WTC11 (cell line): ENCODE results near the gene PPP1R9A. TPM values are rescaled to one million over a fixed set of nuclear protein-coding genes. Genes with fewer than 3 reads are reported as not detected.

Experiments used
- ATAC-seq: fragments of 200-7000 bp; cut with Tn5 transposase; 2 replicates; pipeline ENCODE4 v1.10.0; 2021; ENCODE audit warnings: mild to moderate bottlenecking, moderate library complexity
- CTCF ChIA-PET: fragments of 300-600 bp; sonication (Branson Sonifier 250); formaldehyde crosslinking; loops from one replicate; lab custom pipeline; 2021; ENCODE audit warnings: antibody characterized with exemption; lab: Charles Lee
- POLR2A ChIA-PET: fragments of 350-600 bp; sonication (Branson Sonifier 250); formaldehyde crosslinking; loops from one replicate; lab custom pipeline; 2021; ENCODE audit warnings: antibody characterized with exemption; lab: Charles Lee
- DNase-seq: peaks from one replicate; pipeline ENCODE4 v3.0.0; 2021; ENCODE audit warnings: low spot score
- H3K27ac Mint-ChIP-seq: 2 replicates; pipeline ENCODE4 v1.8.0; 2021; ENCODE audit warnings: mixed read lengths
- H3K27me3 Mint-ChIP-seq: 2 replicates; pipeline ENCODE4 v1.8.0; 2021; ENCODE audit warnings: low read depth, mild to moderate bottlenecking, moderate library complexity, mixed read lengths
- H3K36me3 Mint-ChIP-seq: 2 replicates; pipeline ENCODE4 v1.8.0; 2021; ENCODE audit warnings: mixed read lengths
- H3K4me1 Mint-ChIP-seq: 2 replicates; pipeline ENCODE4 v1.8.0; 2022; ENCODE audit warnings: mixed read lengths
- H3K4me3 Mint-ChIP-seq: 2 replicates; pipeline ENCODE4 v1.8.0; 2021; ENCODE audit warnings: mild to moderate bottlenecking, moderate library complexity, mixed read lengths
- H3K9me3 Mint-ChIP-seq: 2 replicates; pipeline ENCODE4 v1.8.0; 2021; ENCODE audit warnings: mixed read lengths
- ATF1 ChIP-seq: sonication (generic); formaldehyde crosslinking; IDR thresholded peaks from 2 replicates; pipeline ENCODE4 v1.8.1; 2023; ENCODE audit warnings: mild to moderate bottlenecking, moderate library complexity, missing genetic modification reagents
- ELF4 ChIP-seq: sonication (generic); formaldehyde crosslinking; IDR thresholded peaks from 2 replicates; pipeline ENCODE4 v1.8.1; 2022; ENCODE audit warnings: low read depth, mild to moderate bottlenecking, moderate library complexity, missing genetic modification reagents
- EMX1 ChIP-seq: fragments of 250-450 bp; sonication (Bioruptor Pico); IDR thresholded peaks from 2 replicates; pipeline ENCODE4 v1.8.0; 2021; ENCODE audit warnings: mild to moderate bottlenecking
- FOXP1 ChIP-seq: sonication (generic); formaldehyde crosslinking; IDR thresholded peaks from 2 replicates; pipeline ENCODE4 v1.8.0; 2022; ENCODE audit warnings: missing genetic modification reagents, mild to moderate bottlenecking, moderate library complexity, borderline replicate concordance
- FOXP4 ChIP-seq: sonication (generic); formaldehyde crosslinking; IDR thresholded peaks from 2 replicates; pipeline ENCODE4 v1.8.0; 2022; ENCODE audit warnings: mild to moderate bottlenecking, missing genetic modification reagents
- HMGA2 ChIP-seq: fragments of 250-450 bp; sonication (Bioruptor Pico); IDR thresholded peaks from 2 replicates; pipeline ENCODE4 v1.4.0; 2021; ENCODE audit warnings: mild to moderate bottlenecking, moderate library complexity
- IRF2 ChIP-seq: sonication (generic); formaldehyde crosslinking; IDR thresholded peaks from 2 replicates; pipeline ENCODE4 v1.8.0; 2022; ENCODE audit warnings: low read depth, missing genetic modification reagents, borderline replicate concordance
- MYBL2 ChIP-seq: sonication (generic); formaldehyde crosslinking; IDR thresholded peaks from 2 replicates; pipeline ENCODE4 v1.8.1; 2023; ENCODE audit warnings: mild to moderate bottlenecking, moderate library complexity, missing genetic modification reagents
- PRRX2 ChIP-seq: fragments of 250-450 bp; sonication (Bioruptor Pico); IDR thresholded peaks from 2 replicates; pipeline ENCODE4 v1.8.0; 2021; ENCODE audit warnings: mild to moderate bottlenecking
- TEAD4 ChIP-seq: sonication (generic); formaldehyde crosslinking; IDR thresholded peaks from 2 replicates; pipeline ENCODE4 v1.8.0; 2022; ENCODE audit warnings: mild to moderate bottlenecking, missing genetic modification reagents
- ZBTB21 ChIP-seq: sonication (generic); formaldehyde crosslinking; IDR thresholded peaks from 2 replicates; pipeline ENCODE4 v1.8.1; 2023; ENCODE audit warnings: mild to moderate bottlenecking, missing genetic modification reagents, borderline replicate concordance
- ZMAT4 ChIP-seq: fragments of 250-450 bp; sonication (Bioruptor Pico); IDR thresholded peaks from 2 replicates; pipeline ENCODE4 v1.9.0; 2021; ENCODE audit warnings: mild to moderate bottlenecking
- ZNF121 ChIP-seq: sonication (generic); formaldehyde crosslinking; IDR thresholded peaks from 2 replicates; pipeline ENCODE4 v1.8.0; 2023; ENCODE audit warnings: missing genetic modification reagents
- ZNF281 ChIP-seq: sonication (generic); formaldehyde crosslinking; IDR thresholded peaks from 2 replicates; pipeline ENCODE4 v1.8.0; 2023; ENCODE audit warnings: mild to moderate bottlenecking, missing genetic modification reagents
- ZNF425 ChIP-seq: fragments of 250-450 bp; sonication (Bioruptor Pico); conservative IDR thresholded peaks from 2 replicates; pipeline ENCODE4 v1.9.0; 2021; ENCODE audit warnings: mild to moderate bottlenecking
- ZNF671 ChIP-seq: fragments of 250-450 bp; sonication (Bioruptor Pico); IDR thresholded peaks from 2 replicates; pipeline ENCODE4 v1.8.0; 2021; ENCODE audit warnings: mild to moderate bottlenecking
- total RNA-seq: library from RNA; stranded (reverse); gene quantifications from 3 replicates; pipeline ENCODE4 v1.2.3, GENCODE V29; 2021
- TF ChIP-seq, protein P1 (sequence below): sonication (generic); formaldehyde crosslinking; IDR thresholded peaks from 2 replicates; pipeline ENCODE4 v1.8.0; 2022; ENCODE audit warnings: mild to moderate bottlenecking, missing genetic modification reagents
- TF ChIP-seq, protein P2 (sequence below): sonication (generic); formaldehyde crosslinking; IDR thresholded peaks from 2 replicates; pipeline ENCODE4 v1.8.1; 2022; ENCODE audit warnings: missing genetic modification reagents, borderline replicate concordance
- TF ChIP-seq, protein P3 (sequence below): fragments of 250-450 bp; sonication (Bioruptor Pico); IDR thresholded peaks from 2 replicates; pipeline ENCODE4 v1.9.0; 2021; ENCODE audit warnings: mild to moderate bottlenecking, borderline replicate concordance

Gene PPP1R9A
- total RNA-seq, 1 experiment from 2014 or later: 16.8 TPM

DNA sequence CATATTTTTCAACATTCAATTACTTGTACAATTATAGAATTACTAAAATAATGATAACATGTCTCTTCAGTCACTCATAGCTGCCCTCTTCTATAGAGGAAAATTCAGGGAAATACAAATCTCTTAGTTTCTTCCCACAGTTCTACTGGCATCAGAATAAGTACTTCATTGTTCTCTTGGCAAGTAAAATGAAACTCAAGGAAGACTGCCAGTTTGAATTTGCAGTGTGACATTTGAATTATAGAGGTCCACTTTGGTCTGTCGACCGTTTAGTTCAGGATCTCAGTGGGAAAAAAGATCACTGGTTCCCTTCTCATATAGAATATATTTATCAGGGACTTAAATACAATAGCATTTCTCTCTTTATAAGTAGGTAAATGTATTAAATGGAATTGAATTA lies 302.4 kb downstream of the PPP1R9A start:
- CTCF ChIA-PET: no interaction called here
- Mint-ChIP-seq H3K4me3 (no peak overlapping the region), H3K9me3 (peaks cover 5% of the 10 kb centered on the region; the same call in 1 of the 2 replicates), H3K4me1 (no peaks in the 10 kb centered on the region), H3K36me3 (no peaks in the 10 kb centered on the region), H3K27ac (no peak overlapping the region), H3K27me3 (no peaks in the 10 kb centered on the region)
- TF ChIP-seq ZNF281 (CRISPR knock-in tag) (no peak), ZMAT4 (no peak), FOXP4 (CRISPR knock-in tag) (no peak), HMGA2 (CRISPR knock-in tag) (no peak), ZBTB21 (CRISPR knock-in tag) (no peak), MYBL2 (no peak), TEAD4 (CRISPR knock-in tag) (no peak), PRRX2 (no peak), ZNF671 (CRISPR knock-in tag) (no peak), ZNF425 (CRISPR knock-in tag) (no peak), IRF2 (no peak), FOXP1 (CRISPR knock-in tag) (no peak), EMX1 (CRISPR knock-in tag) (no peak), ELF4 (no peak), ATF1 (CRISPR knock-in tag) (no peak)
- TF ChIP-seq, protein P1, sequence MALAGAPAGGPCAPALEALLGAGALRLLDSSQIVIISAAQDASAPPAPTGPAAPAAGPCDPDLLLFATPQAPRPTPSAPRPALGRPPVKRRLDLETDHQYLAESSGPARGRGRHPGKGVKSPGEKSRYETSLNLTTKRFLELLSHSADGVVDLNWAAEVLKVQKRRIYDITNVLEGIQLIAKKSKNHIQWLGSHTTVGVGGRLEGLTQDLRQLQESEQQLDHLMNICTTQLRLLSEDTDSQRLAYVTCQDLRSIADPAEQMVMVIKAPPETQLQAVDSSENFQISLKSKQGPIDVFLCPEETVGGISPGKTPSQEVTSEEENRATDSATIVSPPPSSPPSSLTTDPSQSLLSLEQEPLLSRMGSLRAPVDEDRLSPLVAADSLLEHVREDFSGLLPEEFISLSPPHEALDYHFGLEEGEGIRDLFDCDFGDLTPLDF (CRISPR knock-in tag): no peak
- POLR2A ChIA-PET: no interaction called here
- DNase-seq: no peak
- ATAC-seq: no peak

- no peak overlapping the region for H3K27ac Mint-ChIP-seq
- H3K36me3 Mint-ChIP-seq: no peaks in the 10 kb centered on the region
- no peak for ATAC-seq
- TF ChIP-seq, protein P2, sequence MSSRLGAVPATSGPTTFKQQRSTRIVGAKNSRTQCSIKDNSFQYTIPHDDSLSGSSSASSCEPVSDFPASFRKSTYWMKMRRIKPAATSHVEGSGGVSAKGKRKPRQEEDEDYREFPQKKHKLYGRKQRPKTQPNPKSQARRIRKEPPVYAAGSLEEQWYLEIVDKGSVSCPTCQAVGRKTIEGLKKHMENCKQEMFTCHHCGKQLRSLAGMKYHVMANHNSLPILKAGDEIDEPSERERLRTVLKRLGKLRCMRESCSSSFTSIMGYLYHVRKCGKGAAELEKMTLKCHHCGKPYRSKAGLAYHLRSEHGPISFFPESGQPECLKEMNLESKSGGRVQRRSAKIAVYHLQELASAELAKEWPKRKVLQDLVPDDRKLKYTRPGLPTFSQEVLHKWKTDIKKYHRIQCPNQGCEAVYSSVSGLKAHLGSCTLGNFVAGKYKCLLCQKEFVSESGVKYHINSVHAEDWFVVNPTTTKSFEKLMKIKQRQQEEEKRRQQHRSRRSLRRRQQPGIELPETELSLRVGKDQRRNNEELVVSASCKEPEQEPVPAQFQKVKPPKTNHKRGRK (CRISPR knock-in tag): no peak
- TF ChIP-seq, protein P3, sequence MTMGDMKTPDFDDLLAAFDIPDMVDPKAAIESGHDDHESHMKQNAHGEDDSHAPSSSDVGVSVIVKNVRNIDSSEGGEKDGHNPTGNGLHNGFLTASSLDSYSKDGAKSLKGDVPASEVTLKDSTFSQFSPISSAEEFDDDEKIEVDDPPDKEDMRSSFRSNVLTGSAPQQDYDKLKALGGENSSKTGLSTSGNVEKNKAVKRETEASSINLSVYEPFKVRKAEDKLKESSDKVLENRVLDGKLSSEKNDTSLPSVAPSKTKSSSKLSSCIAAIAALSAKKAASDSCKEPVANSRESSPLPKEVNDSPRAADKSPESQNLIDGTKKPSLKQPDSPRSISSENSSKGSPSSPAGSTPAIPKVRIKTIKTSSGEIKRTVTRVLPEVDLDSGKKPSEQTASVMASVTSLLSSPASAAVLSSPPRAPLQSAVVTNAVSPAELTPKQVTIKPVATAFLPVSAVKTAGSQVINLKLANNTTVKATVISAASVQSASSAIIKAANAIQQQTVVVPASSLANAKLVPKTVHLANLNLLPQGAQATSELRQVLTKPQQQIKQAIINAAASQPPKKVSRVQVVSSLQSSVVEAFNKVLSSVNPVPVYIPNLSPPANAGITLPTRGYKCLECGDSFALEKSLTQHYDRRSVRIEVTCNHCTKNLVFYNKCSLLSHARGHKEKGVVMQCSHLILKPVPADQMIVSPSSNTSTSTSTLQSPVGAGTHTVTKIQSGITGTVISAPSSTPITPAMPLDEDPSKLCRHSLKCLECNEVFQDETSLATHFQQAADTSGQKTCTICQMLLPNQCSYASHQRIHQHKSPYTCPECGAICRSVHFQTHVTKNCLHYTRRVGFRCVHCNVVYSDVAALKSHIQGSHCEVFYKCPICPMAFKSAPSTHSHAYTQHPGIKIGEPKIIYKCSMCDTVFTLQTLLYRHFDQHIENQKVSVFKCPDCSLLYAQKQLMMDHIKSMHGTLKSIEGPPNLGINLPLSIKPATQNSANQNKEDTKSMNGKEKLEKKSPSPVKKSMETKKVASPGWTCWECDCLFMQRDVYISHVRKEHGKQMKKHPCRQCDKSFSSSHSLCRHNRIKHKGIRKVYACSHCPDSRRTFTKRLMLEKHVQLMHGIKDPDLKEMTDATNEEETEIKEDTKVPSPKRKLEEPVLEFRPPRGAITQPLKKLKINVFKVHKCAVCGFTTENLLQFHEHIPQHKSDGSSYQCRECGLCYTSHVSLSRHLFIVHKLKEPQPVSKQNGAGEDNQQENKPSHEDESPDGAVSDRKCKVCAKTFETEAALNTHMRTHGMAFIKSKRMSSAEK (CRISPR knock-in tag): no peak
- TF ChIP-seq ZNF121 (CRISPR knock-in tag): no peak
- ChIA-PET POLR2A (no interaction called here), CTCF (no interaction called here)
- no peak overlapping the region for H3K4me3 Mint-ChIP-seq
- H3K4me1 Mint-ChIP-seq: no peaks in the 10 kb centered on the region
- no peak for DNase-seq
- peaks cover 10% of the 10 kb centered on the region for H3K9me3 Mint-ChIP-seq
- no peaks in the 10 kb centered on the region for H3K27me3 Mint-ChIP-seq
Measured at GRCh38 chr7:95213148-95213547, 305.8 kb downstream of the PPP1R9A start.
